HG03280 (cell line): ENCODE data around the gene CYSRT1.

ENCODE experiments used
- ATAC-seq: cut with Tn5 transposase; IDR thresholded peaks from one replicate; pipeline ENCODE4 v1.9.1; 2021; ENCODE audit warnings: mild to moderate bottlenecking, moderate library complexity; ENCODE audit not compliant: unreplicated experiment

The CYSRT1 gene

GRCh38 chr9:137267933-137268355, 43.0 kb downstream of the CYSRT1 start:
- no peak for ATAC-seq

GRCh38 chr9:137268538-137269201, 43.7 kb downstream of the CYSRT1 start:
- no peak for ATAC-seq

GRCh38 chr9:137269231-137269772, 44.3 kb downstream of the CYSRT1 start:
- no peak for ATAC-seq

- ATAC-seq: no peak
These were observed 46.1 kb downstream of the CYSRT1 start for GRCh38 chr9:137270929-137271695.

- no peak for ATAC-seq
These were observed 46.7 kb downstream of the CYSRT1 start for GRCh38 chr9:137271696-137272076.

- ATAC-seq: no peak
These were observed 47.5 kb downstream of the CYSRT1 start for GRCh38 chr9:137272241-137273094.

- no peak for ATAC-seq
These were observed 48.1 kb downstream of the CYSRT1 start for GRCh38 chr9:137273095-137273490.

- no peak for ATAC-seq
These were observed 48.8 kb downstream of the CYSRT1 start for GRCh38 chr9:137273611-137274320.

- no peak for ATAC-seq
These were observed 50.2 kb downstream of the CYSRT1 start for GRCh38 chr9:137275203-137275587.
